Vagina (tissue), 2 donors: ENCODE measurements around the gene NALCN. TPM values are rescaled to one million over a fixed set of nuclear protein-coding genes. Genes with fewer than 3 reads are reported as not detected.

Source experiments
- DNase-seq, 2 donors: peaks; one replicate each; pipeline ENCODE4 v3.0.0-alpha.2; 2017; ENCODE audit errors: extremely low spot score in 2 of 2
- H3K27ac ChIP-seq: fragments of 200-600 bp; sonication (generic); one replicate; pipeline ENCODE4 v1.5.1; 2019
- H3K27me3 ChIP-seq: fragments of 200-600 bp; sonication (generic); one replicate; pipeline ENCODE4 v1.5.1; 2019
- H3K36me3 ChIP-seq, 2 donors: fragments of 200-600 bp; sonication (generic); one replicate each; pipeline ENCODE4 v1.5.1; 2017 to 2019
- H3K4me1 ChIP-seq: fragments of 200-600 bp; sonication (generic); one replicate; pipeline ENCODE4 v1.5.1; 2019
- H3K4me3 ChIP-seq, 2 donors: fragments of 200-600 bp; sonication (generic); 1 replicate in 1 of 2; 2 replicates in 1 of 2; pipeline ENCODE4 v1.5.1; 2016 to 2019
- H3K9me3 ChIP-seq: fragments of 200-600 bp; sonication (generic); one replicate; pipeline ENCODE4 v1.5.1; 2019
- CTCF ChIP-seq, 3 experiments: fragments of 450-650 bp in 2 of 3; fragments of 200-600 bp in 1 of 3; sonication (generic) in 1 of 3; IDR thresholded peaks; one replicate each; pipeline ENCODE4 v1.5.1; 2017 to 2019; ENCODE audit warnings: antibody characterized with exemption in 3 of 3, mild to moderate bottlenecking in 2 of 3, moderate library complexity in 2 of 3
- POLR2A ChIP-seq, 2 donors: fragments of 450-650 bp; IDR thresholded peaks; one replicate each; pipeline ENCODE4 v1.6.1; 2017; ENCODE audit warnings: antibody characterized with exemption in 2 of 2, mild to moderate bottlenecking in 2 of 2, moderate library complexity in 2 of 2
- POLR2AphosphoS5 ChIP-seq, 2 donors: sonication (generic); formaldehyde crosslinking; IDR thresholded peaks; one replicate each; pipeline ENCODE4 v1.9.0; 2017; ENCODE audit warnings: antibody characterized with exemption in 2 of 2, mild to moderate bottlenecking in 2 of 2, low read depth in 1 of 2; ENCODE audit not compliant: insufficient read depth in 1 of 2
- intact Hi-C: fragments of 100-400 bp; cut with DNase I; formaldehyde crosslinking; loops from one replicate; pipeline ENCODE4 v1.15.1; 2023
- total RNA-seq: library from RNA; depleted of rRNA; stranded (reverse); fragments of >200 nt; gene quantifications from one replicate; pipeline ENCODE4 v1.2.3, GENCODE V29; 2016

The NALCN gene
- total RNA-seq, 1 donor from 2014 or later = 1.7 TPM

- intact Hi-C loops = no loop called here
- DNase-seq = no peak
- Histone ChIP-seq H3K27me3 (no peaks in the 10 kb centered on the region), H3K4me1 (no peaks in the 10 kb centered on the region), H3K9me3 (no peaks in the 10 kb centered on the region), H3K36me3 (no peaks in the 10 kb centered on the region), H3K27ac (no peak overlapping the region), H3K4me3 (no peak overlapping the region)
- TF ChIP-seq CTCF (IDR thresholded peaks at IDR 0.05) = no peak
- TF ChIP-seq POLR2A (IDR thresholded peaks at IDR 0.05) = no peak
These were observed 158.2 kb downstream of the NALCN start for GRCh38 chr13:101258071-101258470.

- TF ChIP-seq POLR2AphosphoS5 (IDR thresholded peaks at IDR 0.05; ENCODE audit: insufficient read depth in 1 of 2, low read depth in 1 of 2) (no peak), POLR2A (IDR thresholded peaks at IDR 0.05) (no peak), CTCF (IDR thresholded peaks at IDR 0.05) (no peak)
- Histone ChIP-seq H3K36me3 (no peaks in the 10 kb centered on the region), H3K27me3 (no peaks in the 10 kb centered on the region), H3K27ac (no peak overlapping the region), H3K4me3 (no peak overlapping the region), H3K4me1 (no peaks in the 10 kb centered on the region), H3K9me3 (no peaks in the 10 kb centered on the region)
- DNase-seq = no peak
- intact Hi-C loops = no loop called here
These were observed 167.4 kb downstream of the NALCN start for GRCh38 chr13:101248739-101249514.

- Histone ChIP-seq H3K36me3 (no peaks in the 10 kb centered on the region), H3K4me1 (no peaks in the 10 kb centered on the region), H3K27ac (no peak overlapping the region), H3K27me3 (no peaks in the 10 kb centered on the region), H3K4me3 (no peak overlapping the region), H3K9me3 (no peaks in the 10 kb centered on the region)
- TF ChIP-seq POLR2AphosphoS5 (IDR thresholded peaks at IDR 0.05; ENCODE audit: insufficient read depth in 1 of 2, low read depth in 1 of 2) (no peak), CTCF (IDR thresholded peaks at IDR 0.05) (no peak), POLR2A (IDR thresholded peaks at IDR 0.05) (no peak)
- intact Hi-C loops = no loop called here
- no peak for DNase-seq
These were observed 173.6 kb downstream of the NALCN start for GRCh38 chr13:101242720-101243119.

GRCh38 chr13:101238555-101238954, 177.8 kb downstream of the NALCN start:
- H3K9me3 ChIP-seq = no peaks in the 10 kb centered on the region
- TF ChIP-seq POLR2A (IDR thresholded peaks at IDR 0.05) = no peak
- no peak for TF ChIP-seq CTCF (IDR thresholded peaks at IDR 0.05)
- TF ChIP-seq POLR2AphosphoS5 (IDR thresholded peaks at IDR 0.05; ENCODE audit: insufficient read depth in 1 of 2, low read depth in 1 of 2) = no peak
- no peak overlapping the region for H3K4me3 ChIP-seq
- no peaks in the 10 kb centered on the region for H3K36me3 ChIP-seq
- H3K4me1 ChIP-seq = no peaks in the 10 kb centered on the region
- no peak for DNase-seq
- H3K27me3 ChIP-seq = no peaks in the 10 kb centered on the region
- intact Hi-C loops = no loop called here
- no peak overlapping the region for H3K27ac ChIP-seq

GRCh38 chr13:101231751-101232428, 184.4 kb downstream of the NALCN start:
- Histone ChIP-seq H3K27ac (no peak overlapping the region), H3K9me3 (no peaks in the 10 kb centered on the region), H3K36me3 (no peaks in the 10 kb centered on the region), H3K27me3 (no peaks in the 10 kb centered on the region), H3K4me1 (no peaks in the 10 kb centered on the region), H3K4me3 (no peak overlapping the region)
- DNase-seq = no peak
- intact Hi-C loops = no loop called here
- TF ChIP-seq POLR2A (IDR thresholded peaks at IDR 0.05) (no peak), POLR2AphosphoS5 (IDR thresholded peaks at IDR 0.05; ENCODE audit: insufficient read depth in 1 of 2, low read depth in 1 of 2) (no peak), CTCF (IDR thresholded peaks at IDR 0.05) (no peak)
